Measurements from ENCODE around the gene MAN2A1. TPM values are rescaled to one million over a fixed set of nuclear protein-coding genes. Genes with fewer than 3 reads are reported as not detected.
"Not testable (repeated sequence)": the region's sequence is repeated elsewhere in the genome, so short reads cannot be mapped to it uniquely, and the experiment has no call there.

The MAN2A1 gene
- total RNA-seq, 1 experiment from 2014 or later = 21.8 TPM

DNA sequence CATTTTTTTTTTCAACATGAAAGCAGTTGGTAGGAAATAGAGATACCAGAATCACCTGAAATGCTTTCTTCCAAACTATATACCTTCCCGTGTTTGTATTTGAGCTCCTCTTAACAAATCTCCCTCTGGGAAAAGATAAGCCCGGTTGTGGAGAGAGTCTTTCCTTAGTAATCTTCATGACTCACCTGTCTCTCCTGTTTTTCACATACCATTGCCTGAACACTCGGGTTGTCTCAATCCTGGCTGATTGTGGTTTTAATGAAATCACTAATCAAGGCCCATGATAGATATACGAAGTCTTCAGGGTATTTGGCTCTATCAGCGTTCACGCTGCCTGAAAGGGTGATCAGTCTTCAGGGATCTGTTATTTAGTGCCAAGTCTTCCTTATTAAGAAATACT, 136.7 kb downstream of the MAN2A1 start:
- Histone ChIP-seq H3K79me2 (ENCODE audit: low read length) (no peaks in the 10 kb centered on the region), H3K9me3 (ENCODE audit: low read length) (no peaks in the 10 kb centered on the region), H3K9me2 (replicated peaks; ENCODE audit: low read length) (no peaks in the 10 kb centered on the region), H3F3A (ENCODE audit: low read length, unreplicated experiment) (peaks cover 16% of the 10 kb centered on the region), H2AFZ (ENCODE audit: low read length) (peak overlapping the region; percentile 49), H3K27ac (ENCODE audit: low read length) (peak overlapping the region; percentile 89), H3K36me3 (ENCODE audit: low read depth, low read length) (no peaks in the 10 kb centered on the region), H3K4me2 (ENCODE audit: low read length) (peak overlapping the region; percentile 65), H3K9ac (ENCODE audit: low read length) (peak overlapping the region; percentile 50), H3K4me3 (ENCODE audit: low read length) (peak overlapping the region; percentile 11; the same call in 1 of the 2 replicates), H3K4me1 (ENCODE audit: insufficient read depth, low read length) (peaks cover 65% of the 10 kb centered on the region), H4K20me1 (ENCODE audit: low read length) (no peaks in the 10 kb centered on the region), H3K27me3 (ENCODE audit: low read length) (no peaks in the 10 kb centered on the region)
- peak; percentile 91 for DNase-seq
- intact Hi-C loops (cut with micrococcal nuclease) = loop anchor here (5.0 kb wide), 1 partner anchor 116 kb away; no protein-coding TSS in a partner anchor
- peak; percentile 32 for ATAC-seq
- POLR2A ChIA-PET (ENCODE audit: unreplicated experiment) = interaction anchor here (0.7 to 1.5 kb wide), 3 partner anchors 21 to 1110 kb away, joined by 3 to 9 read pairs (median 3); no protein-coding TSS in a partner anchor
- TSS peak; percentile 48 for BruUV-seq (replicated peaks)
- TF ChIP-seq EZH2 (IDR thresholded peaks at IDR 0.05; ENCODE audit: low read length, unreplicated experiment) = no peak
- CTCF ChIA-PET = interaction anchor here (0.5 to 1.5 kb wide), 2 partner anchors 135 to 588 kb away, joined by 3 to 4 read pairs; no protein-coding TSS in a partner anchor

DNA sequence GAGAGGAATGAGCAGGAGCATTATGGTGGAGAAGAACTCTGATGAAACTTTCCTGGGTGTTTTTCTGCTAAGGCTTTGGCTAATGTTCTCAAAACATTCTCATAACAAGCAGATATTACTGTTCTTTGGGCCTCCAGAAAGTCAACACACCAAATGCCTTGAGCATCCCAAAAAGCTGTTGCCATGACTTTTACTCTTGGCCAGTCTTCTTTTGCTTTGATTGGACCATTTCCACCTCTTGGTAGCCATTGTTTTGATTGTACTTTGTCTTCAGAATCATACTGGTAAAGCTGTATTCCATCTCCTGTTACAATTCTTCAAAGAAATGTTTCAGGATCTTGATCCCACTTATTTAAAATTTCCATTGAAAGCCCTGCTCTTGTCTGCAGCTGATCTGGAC, 139.6 kb downstream of the MAN2A1 start:
- Histone ChIP-seq H3F3A (ENCODE audit: low read length, unreplicated experiment) (peaks cover 16% of the 10 kb centered on the region), H3K4me3 (ENCODE audit: low read length) (no peak overlapping the region), H3K79me2 (ENCODE audit: low read length) (no peaks in the 10 kb centered on the region), H3K9me2 (replicated peaks; ENCODE audit: low read length) (no peaks in the 10 kb centered on the region), H4K20me1 (ENCODE audit: low read length) (no peaks in the 10 kb centered on the region), H3K27ac (ENCODE audit: low read length) (no peak overlapping the region), H3K4me2 (ENCODE audit: low read length) (no peak overlapping the region), H2AFZ (ENCODE audit: low read length) (no peak overlapping the region), H3K9ac (ENCODE audit: low read length) (no peak overlapping the region), H3K4me1 (ENCODE audit: insufficient read depth, low read length) (peaks cover 50% of the 10 kb centered on the region), H3K9me3 (ENCODE audit: low read length) (no peaks in the 10 kb centered on the region), H3K27me3 (ENCODE audit: low read length) (no peaks in the 10 kb centered on the region), H3K36me3 (ENCODE audit: low read depth, low read length) (no peaks in the 10 kb centered on the region)
- POLR2A ChIA-PET (ENCODE audit: unreplicated experiment) = no interaction called here
- DNase-seq (no peak), ATAC-seq (no peak)
- TF ChIP-seq, protein P1, sequence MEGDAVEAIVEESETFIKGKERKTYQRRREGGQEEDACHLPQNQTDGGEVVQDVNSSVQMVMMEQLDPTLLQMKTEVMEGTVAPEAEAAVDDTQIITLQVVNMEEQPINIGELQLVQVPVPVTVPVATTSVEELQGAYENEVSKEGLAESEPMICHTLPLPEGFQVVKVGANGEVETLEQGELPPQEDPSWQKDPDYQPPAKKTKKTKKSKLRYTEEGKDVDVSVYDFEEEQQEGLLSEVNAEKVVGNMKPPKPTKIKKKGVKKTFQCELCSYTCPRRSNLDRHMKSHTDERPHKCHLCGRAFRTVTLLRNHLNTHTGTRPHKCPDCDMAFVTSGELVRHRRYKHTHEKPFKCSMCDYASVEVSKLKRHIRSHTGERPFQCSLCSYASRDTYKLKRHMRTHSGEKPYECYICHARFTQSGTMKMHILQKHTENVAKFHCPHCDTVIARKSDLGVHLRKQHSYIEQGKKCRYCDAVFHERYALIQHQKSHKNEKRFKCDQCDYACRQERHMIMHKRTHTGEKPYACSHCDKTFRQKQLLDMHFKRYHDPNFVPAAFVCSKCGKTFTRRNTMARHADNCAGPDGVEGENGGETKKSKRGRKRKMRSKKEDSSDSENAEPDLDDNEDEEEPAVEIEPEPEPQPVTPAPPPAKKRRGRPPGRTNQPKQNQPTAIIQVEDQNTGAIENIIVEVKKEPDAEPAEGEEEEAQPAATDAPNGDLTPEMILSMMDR (conservative IDR thresholded peaks at IDR 0.05; ENCODE audit: low read depth, low read length) = no peak
- BruUV-seq (replicated peaks) = no TSS peak
- intact Hi-C loops (cut with micrococcal nuclease) = loop anchor here (5.0 kb wide), 1 partner anchor 113 kb away; no protein-coding TSS in a partner anchor
- CTCF ChIA-PET = no interaction called here

DNA sequence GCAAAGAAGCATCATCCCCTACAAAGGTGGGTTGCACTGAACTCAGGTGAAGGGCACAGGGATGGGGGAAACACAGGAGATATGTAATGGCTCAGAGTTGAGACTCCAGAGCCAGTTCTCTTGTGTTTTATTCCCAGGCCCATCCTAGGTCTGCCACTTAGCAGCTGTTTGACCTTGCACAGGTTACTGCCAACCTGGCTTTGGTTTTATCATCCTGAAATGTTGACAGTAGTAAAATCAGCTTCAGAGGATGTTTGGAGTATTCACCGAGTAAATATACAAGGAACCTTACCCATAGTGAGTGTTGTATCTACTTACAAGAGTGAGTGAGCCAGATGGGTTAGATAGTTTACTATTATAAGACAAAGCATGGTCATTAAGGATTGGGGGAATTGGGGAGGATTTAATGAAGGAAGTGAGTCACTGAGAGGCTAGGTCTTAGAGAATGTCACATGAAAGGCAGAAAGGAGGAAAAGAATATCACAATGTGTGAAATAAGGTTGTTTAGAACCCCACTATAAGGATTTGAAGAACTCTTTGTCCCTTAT, 141.3 kb downstream of the MAN2A1 start:
- Histone ChIP-seq H3K9ac (ENCODE audit: low read length) (peak overlapping the region; percentile 66), H3K36me3 (ENCODE audit: low read depth, low read length) (no peaks in the 10 kb centered on the region), H3K9me2 (replicated peaks; ENCODE audit: low read length) (no peaks in the 10 kb centered on the region), H3K27me3 (ENCODE audit: low read length) (no peaks in the 10 kb centered on the region), H2AFZ (ENCODE audit: low read length) (no peak overlapping the region), H3K4me2 (ENCODE audit: low read length) (peak overlapping the region; percentile 50), H4K20me1 (ENCODE audit: low read length) (no peaks in the 10 kb centered on the region), H3K4me1 (ENCODE audit: insufficient read depth, low read length) (peaks cover 33% of the 10 kb centered on the region), H3K79me2 (ENCODE audit: low read length) (no peaks in the 10 kb centered on the region), H3K4me3 (ENCODE audit: low read length) (no peak overlapping the region), H3K27ac (ENCODE audit: low read length) (peak overlapping the region; percentile 75), H3F3A (ENCODE audit: low read length, unreplicated experiment) (peaks cover 10% of the 10 kb centered on the region), H3K9me3 (ENCODE audit: low read length) (no peaks in the 10 kb centered on the region)
- no peak for TF ChIP-seq EZH2phosphoT487 (IDR thresholded peaks at IDR 0.05; ENCODE audit: borderline replicate concordance, low read length)
- TF ChIP-seq, protein P1 (conservative IDR thresholded peaks at IDR 0.05; ENCODE audit: low read depth, low read length) = no peak
- no TSS peak for BruUV-seq (replicated peaks)
- ChIA-PET CTCF (no interaction called here), POLR2A (ENCODE audit: unreplicated experiment) (interaction anchor here (0.6 kb wide), 1 partner anchor 1197 kb away, joined by 4 read pairs; no protein-coding TSS in a partner anchor)
- DNase-seq (peak; percentile 87), ATAC-seq (peak; percentile 95)
- intact Hi-C loops (cut with micrococcal nuclease) = loop anchor here (1.0 to 2.0 kb wide), 2 partner anchors 34 to 170 kb away; no protein-coding TSS in a partner anchor

DNA sequence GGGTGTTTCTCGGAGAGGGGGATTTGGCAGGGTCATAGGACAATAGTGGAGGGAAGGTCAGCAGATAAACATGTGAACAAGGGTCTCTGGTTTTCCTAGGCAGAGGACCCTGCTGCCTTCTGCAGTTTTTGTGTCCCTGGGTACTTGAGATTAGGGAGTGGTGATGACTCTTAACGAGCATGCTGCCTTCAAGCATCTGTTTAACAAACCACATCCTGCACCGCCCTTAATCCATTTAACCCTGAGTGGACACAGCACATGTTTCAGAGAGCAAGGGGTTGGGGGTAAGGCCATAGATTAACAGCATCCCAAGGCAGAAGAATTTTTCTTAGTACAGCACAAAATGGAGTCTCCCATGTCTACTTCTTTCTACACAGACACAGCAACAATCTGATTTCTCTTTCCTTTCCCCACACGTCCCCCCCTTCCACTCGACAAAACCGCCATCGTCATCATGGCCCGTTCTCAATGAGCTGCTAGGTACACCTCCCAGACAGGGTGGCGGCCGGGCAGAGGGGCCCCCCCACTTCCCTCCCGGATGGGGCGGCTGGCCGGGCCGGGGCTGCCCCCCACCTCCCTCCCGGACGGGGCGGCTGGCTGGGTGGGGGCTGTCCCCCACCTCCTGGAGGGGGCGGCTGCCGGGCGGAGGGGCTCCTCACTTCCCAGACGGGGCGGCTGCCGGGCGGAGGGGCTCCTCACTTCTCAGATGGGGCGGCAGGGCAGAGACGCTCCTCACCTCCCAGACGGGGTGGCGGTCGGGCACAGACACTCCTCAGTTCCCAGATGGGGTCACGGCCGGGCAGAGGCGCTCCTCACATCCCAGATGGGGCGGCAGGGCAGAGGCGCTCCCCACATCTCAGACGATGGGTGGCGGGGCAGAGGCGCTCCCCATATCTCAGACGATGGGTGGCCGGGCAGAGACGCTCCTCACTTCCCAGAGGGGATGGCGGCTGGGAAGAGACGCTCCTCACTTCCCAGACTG, 142.8 kb downstream of the MAN2A1 start:
- H3F3A ChIP-seq (ENCODE audit: low read length, unreplicated experiment); H3K4me2 ChIP-seq (ENCODE audit: low read length); H3K36me3 ChIP-seq (ENCODE audit: low read depth, low read length); ATAC-seq; BruUV-seq (replicated peaks); H3K4me3 ChIP-seq (ENCODE audit: low read length); POLR2A ChIA-PET (ENCODE audit: unreplicated experiment); H2AFZ ChIP-seq (ENCODE audit: low read length); CTCF ChIA-PET; H3K79me2 ChIP-seq (ENCODE audit: low read length); H3K27me3 ChIP-seq (ENCODE audit: low read length); intact Hi-C loops (cut with micrococcal nuclease); H4K20me1 ChIP-seq (ENCODE audit: low read length); H3K9me2 ChIP-seq (replicated peaks; ENCODE audit: low read length); H3K9me3 ChIP-seq (ENCODE audit: low read length): not testable (repeated sequence)
- Histone ChIP-seq H3K4me1 (ENCODE audit: insufficient read depth, low read length) (peaks cover 18% of the 10 kb centered on the region), H3K9ac (ENCODE audit: low read length) (peak overlapping the region; percentile 66; the same call in 1 of the 2 replicates), H3K27ac (ENCODE audit: low read length) (peak overlapping the region; percentile 22)
- peak; percentile 25 for DNase-seq
